ENCODE measurements around the gene RC3H2.

RC3H2 gene

DNA sequence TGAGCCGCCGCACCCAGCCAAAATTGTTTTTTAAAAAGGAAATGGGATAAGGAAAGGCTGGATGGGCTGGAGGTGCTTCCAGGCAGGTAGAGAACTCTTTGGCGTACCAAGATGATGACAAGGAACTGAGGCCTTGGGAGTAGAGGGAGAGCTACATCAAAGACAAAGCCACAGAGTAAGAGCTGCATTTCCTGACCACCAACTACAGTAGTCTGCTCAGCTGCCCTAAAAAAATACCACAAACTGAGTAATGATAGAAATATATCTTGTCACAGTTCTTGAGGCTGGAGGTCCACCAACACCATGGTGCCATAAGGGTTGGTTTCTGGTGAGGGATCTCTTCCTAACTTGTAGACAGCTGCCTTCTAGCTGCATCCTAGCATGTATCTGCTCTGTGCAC is 97.0 kb downstream of the RC3H2 start (continued):
- TF ChIP-seq, protein P1, sequence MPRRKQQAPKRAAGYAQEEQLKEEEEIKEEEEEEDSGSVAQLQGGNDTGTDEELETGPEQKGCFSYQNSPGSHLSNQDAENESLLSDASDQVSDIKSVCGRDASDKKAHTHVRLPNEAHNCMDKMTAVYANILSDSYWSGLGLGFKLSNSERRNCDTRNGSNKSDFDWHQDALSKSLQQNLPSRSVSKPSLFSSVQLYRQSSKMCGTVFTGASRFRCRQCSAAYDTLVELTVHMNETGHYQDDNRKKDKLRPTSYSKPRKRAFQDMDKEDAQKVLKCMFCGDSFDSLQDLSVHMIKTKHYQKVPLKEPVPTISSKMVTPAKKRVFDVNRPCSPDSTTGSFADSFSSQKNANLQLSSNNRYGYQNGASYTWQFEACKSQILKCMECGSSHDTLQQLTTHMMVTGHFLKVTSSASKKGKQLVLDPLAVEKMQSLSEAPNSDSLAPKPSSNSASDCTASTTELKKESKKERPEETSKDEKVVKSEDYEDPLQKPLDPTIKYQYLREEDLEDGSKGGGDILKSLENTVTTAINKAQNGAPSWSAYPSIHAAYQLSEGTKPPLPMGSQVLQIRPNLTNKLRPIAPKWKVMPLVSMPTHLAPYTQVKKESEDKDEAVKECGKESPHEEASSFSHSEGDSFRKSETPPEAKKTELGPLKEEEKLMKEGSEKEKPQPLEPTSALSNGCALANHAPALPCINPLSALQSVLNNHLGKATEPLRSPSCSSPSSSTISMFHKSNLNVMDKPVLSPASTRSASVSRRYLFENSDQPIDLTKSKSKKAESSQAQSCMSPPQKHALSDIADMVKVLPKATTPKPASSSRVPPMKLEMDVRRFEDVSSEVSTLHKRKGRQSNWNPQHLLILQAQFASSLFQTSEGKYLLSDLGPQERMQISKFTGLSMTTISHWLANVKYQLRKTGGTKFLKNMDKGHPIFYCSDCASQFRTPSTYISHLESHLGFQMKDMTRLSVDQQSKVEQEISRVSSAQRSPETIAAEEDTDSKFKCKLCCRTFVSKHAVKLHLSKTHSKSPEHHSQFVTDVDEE (CRISPR knock-in tag; IDR thresholded peaks at IDR 0.05), result no peak

DNA sequence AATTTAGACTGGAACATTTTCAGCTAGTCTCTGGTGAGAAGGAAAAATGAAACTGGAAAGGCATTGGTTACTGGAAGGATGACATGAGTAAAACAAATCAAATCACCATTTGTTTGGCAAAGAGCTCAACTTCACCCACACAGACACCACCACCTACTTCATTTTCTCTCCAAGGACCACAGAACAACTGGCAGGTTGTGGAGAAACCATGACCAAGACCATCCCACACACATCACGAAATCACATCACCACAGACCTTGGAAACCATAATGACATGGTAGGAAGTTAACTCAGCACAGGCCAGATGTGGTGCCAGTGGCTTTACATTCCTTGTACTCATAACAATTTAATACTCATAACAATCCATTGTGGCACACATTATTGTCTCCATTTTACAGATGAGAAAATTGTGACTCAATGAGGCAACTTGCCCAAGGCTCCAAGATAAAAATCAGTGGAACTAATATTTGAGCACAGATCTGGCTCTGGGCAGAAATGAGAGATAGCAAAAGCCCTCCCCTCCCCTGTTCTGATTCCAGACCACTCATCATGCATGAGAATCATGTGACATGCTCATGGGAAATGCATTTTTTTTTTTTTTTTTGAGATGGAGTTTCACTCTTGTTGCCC is 97.8 kb downstream of the RC3H2 start:
- ATAC-seq, result no peak
- TF ChIP-seq ZNF565 (CRISPR knock-in tag; conservative IDR thresholded peaks at IDR 0.05; ENCODE audit: low read depth), result no peak
- no peak for TF ChIP-seq ZFP3 (CRISPR knock-in tag; IDR thresholded peaks at IDR 0.05)
- TF ChIP-seq ZFP30 (CRISPR knock-in tag; IDR thresholded peaks at IDR 0.05), result no peak
- TF ChIP-seq, protein P2, sequence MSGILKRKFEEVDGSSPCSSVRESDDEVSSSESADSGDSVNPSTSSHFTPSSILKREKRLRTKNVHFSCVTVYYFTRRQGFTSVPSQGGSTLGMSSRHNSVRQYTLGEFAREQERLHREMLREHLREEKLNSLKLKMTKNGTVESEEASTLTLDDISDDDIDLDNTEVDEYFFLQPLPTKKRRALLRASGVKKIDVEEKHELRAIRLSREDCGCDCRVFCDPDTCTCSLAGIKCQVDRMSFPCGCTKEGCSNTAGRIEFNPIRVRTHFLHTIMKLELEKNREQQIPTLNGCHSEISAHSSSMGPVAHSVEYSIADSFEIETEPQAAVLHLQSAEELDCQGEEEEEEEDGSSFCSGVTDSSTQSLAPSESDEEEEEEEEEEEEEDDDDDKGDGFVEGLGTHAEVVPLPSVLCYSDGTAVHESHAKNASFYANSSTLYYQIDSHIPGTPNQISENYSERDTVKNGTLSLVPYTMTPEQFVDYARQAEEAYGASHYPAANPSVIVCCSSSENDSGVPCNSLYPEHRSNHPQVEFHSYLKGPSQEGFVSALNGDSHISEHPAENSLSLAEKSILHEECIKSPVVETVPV (CRISPR knock-in tag; IDR thresholded peaks at IDR 0.05), result no peak
- no peak for TF ChIP-seq ESRRG (CRISPR knock-in tag; IDR thresholded peaks at IDR 0.05)

DNA sequence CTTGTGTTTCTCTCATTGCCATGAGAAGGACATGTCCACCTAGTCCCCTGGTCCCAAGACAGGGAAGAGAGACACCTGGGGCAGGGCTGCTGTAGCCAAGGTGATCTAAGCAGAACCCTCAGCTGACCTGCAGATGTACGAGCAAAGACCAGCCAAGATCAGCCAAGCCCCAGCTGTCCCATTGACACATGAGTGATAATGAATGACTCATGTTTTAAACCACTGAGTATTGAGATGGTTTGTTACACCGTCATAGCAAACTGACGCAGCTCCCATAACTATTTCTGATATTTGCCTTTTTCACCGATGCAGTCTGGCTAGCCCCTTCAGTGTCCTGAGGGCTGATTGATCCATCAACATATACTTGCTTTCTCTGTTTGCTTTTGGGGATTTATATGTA is 98.5 kb downstream of the RC3H2 start:
- TF ChIP-seq TOX (CRISPR knock-in tag; IDR thresholded peaks at IDR 0.05; ENCODE audit: borderline replicate concordance), result no peak
- TF ChIP-seq, protein P3, sequence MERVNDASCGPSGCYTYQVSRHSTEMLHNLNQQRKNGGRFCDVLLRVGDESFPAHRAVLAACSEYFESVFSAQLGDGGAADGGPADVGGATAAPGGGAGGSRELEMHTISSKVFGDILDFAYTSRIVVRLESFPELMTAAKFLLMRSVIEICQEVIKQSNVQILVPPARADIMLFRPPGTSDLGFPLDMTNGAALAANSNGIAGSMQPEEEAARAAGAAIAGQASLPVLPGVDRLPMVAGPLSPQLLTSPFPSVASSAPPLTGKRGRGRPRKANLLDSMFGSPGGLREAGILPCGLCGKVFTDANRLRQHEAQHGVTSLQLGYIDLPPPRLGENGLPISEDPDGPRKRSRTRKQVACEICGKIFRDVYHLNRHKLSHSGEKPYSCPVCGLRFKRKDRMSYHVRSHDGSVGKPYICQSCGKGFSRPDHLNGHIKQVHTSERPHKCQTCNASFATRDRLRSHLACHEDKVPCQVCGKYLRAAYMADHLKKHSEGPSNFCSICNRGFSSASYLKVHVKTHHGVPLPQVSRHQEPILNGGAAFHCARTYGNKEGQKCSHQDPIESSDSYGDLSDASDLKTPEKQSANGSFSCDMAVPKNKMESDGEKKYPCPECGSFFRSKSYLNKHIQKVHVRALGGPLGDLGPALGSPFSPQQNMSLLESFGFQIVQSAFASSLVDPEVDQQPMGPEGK (CRISPR knock-in tag; IDR thresholded peaks at IDR 0.05; ENCODE audit: borderline replicate concordance), result no peak
- no peak for TF ChIP-seq RARB (CRISPR knock-in tag; IDR thresholded peaks at IDR 0.05)
- TF ChIP-seq ZC3H10 (CRISPR knock-in tag; IDR thresholded peaks at IDR 0.05), result no peak
- TF ChIP-seq SNAI2 (CRISPR knock-in tag; IDR thresholded peaks at IDR 0.05), result no peak
- no peak for TF ChIP-seq TCF4 (CRISPR knock-in tag; IDR thresholded peaks at IDR 0.05; ENCODE audit: borderline replicate concordance)
- TF ChIP-seq, protein P1 (CRISPR knock-in tag; IDR thresholded peaks at IDR 0.05), result no peak
- TF ChIP-seq PPARA (CRISPR knock-in tag; IDR thresholded peaks at IDR 0.05; ENCODE audit: borderline replicate concordance), result no peak
- no peak for TF ChIP-seq ZNF565 (CRISPR knock-in tag; conservative IDR thresholded peaks at IDR 0.05; ENCODE audit: low read depth)
- TF ChIP-seq, protein P4, sequence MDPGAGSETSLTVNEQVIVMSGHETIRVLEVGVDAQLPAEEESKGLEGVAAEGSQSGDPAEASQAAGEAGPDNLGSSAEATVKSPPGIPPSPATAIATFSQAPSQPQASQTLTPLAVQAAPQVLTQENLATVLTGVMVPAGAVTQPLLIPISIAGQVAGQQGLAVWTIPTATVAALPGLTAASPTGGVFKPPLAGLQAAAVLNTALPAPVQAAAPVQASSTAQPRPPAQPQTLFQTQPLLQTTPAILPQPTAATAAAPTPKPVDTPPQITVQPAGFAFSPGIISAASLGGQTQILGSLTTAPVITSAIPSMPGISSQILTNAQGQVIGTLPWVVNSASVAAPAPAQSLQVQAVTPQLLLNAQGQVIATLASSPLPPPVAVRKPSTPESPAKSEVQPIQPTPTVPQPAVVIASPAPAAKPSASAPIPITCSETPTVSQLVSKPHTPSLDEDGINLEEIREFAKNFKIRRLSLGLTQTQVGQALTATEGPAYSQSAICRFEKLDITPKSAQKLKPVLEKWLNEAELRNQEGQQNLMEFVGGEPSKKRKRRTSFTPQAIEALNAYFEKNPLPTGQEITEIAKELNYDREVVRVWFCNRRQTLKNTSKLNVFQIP (CRISPR knock-in tag; IDR thresholded peaks at IDR 0.05; ENCODE audit: borderline replicate concordance, low read depth), result no peak
- TF ChIP-seq GLIS3 (CRISPR knock-in tag; IDR thresholded peaks at IDR 0.05), result no peak
- TF ChIP-seq CSDC2 (CRISPR knock-in tag; IDR thresholded peaks at IDR 0.05), result no peak
- TF ChIP-seq, protein P2 (CRISPR knock-in tag; IDR thresholded peaks at IDR 0.05), result no peak
- no peak for TF ChIP-seq ZNF8 (CRISPR knock-in tag; IDR thresholded peaks at IDR 0.05)
- no peak for TF ChIP-seq ESRRG (CRISPR knock-in tag; IDR thresholded peaks at IDR 0.05)
- TF ChIP-seq OSR1 (CRISPR knock-in tag; IDR thresholded peaks at IDR 0.05), result no peak
- no peak for TF ChIP-seq ZFP30 (CRISPR knock-in tag; IDR thresholded peaks at IDR 0.05)
- TF ChIP-seq BACH2 (CRISPR knock-in tag; IDR thresholded peaks at IDR 0.05; ENCODE audit: borderline replicate concordance), result no peak
- no peak for TF ChIP-seq ZNF70 (CRISPR knock-in tag; IDR thresholded peaks at IDR 0.05)
- no peak for TF ChIP-seq ARNTL (CRISPR knock-in tag; IDR thresholded peaks at IDR 0.05; ENCODE audit: borderline replicate concordance, low read depth)
- no peak for ATAC-seq

All from SK-N-SH treated with all-trans-retinoic acid at 6 μM for 48 hours (cell line).